Thyroid gland (tissue), 4 donors: Measurements from ENCODE around the gene HECTD4.

ENCODE experiments used
- CTCF ChIP-seq, 6 experiments: fragments of 200-600 bp in 3 of 6; fragments of 450-650 bp in 3 of 6; sonication (generic) in 3 of 6; IDR thresholded peaks; one replicate each; pipeline ENCODE4 v1.5.1; 2016 to 2019; ENCODE audit warnings: antibody characterized with exemption in 6 of 6, mild to moderate bottlenecking in 2 of 6, inconsistent platforms in 1 of 6, moderate library complexity in 1 of 6
- POLR2A ChIP-seq, 2 donors: fragments of 450-650 bp; IDR thresholded peaks; one replicate each; pipeline ENCODE4 v1.6.1; 2017; ENCODE audit warnings: antibody characterized with exemption in 2 of 2, mild to moderate bottlenecking in 2 of 2, moderate library complexity in 1 of 2

GRCh38 chr12:112239881-112240280 is 142.3 kb downstream of the HECTD4 start:
- TF ChIP-seq CTCF (IDR thresholded peaks at IDR 0.05) (no peak), POLR2A (IDR thresholded peaks at IDR 0.05) (no peak)
